H9 (cell line): ENCODE results near the gene NPRL2. TPM values are rescaled to one million over a fixed set of nuclear protein-coding genes. Genes with fewer than 3 reads are reported as not detected.

Source experiments
- DNase-seq: peaks from one replicate; pipeline ENCODE4 v3.0.0-alpha.2; 2017
- H2AFZ ChIP-seq: one replicate; pipeline ENCODE4 v1.6.1; 2013; ENCODE audit warnings: mild to moderate bottlenecking, low read length, control low read depth, moderate library complexity
- H2AK5ac ChIP-seq: 2 replicates; pipeline ENCODE4 v1.6.1; 2013; ENCODE audit warnings: low read length, control low read depth, mixed read lengths; ENCODE audit not compliant: insufficient read length
- H2BK120ac ChIP-seq: one replicate; pipeline ENCODE4 v1.6.1; 2013; ENCODE audit warnings: low read depth, mild to moderate bottlenecking, low read length, control low read depth, inconsistent platforms; ENCODE audit not compliant: poor library complexity, severe bottlenecking
- H2BK12ac ChIP-seq: 2 replicates; pipeline ENCODE4 v1.6.1; 2013; ENCODE audit warnings: low read length, control low read depth, mixed read lengths, low read depth; ENCODE audit not compliant: insufficient read length
- H2BK15ac ChIP-seq: 2 replicates; pipeline ENCODE4 v1.6.1; 2013; ENCODE audit warnings: low read depth, low read length, control low read depth
- H2BK20ac ChIP-seq: one replicate; pipeline ENCODE4 v1.6.1; 2013; ENCODE audit warnings: low read depth, mild to moderate bottlenecking, low read length, control low read depth, inconsistent platforms; ENCODE audit not compliant: poor library complexity, severe bottlenecking
- H2BK5ac ChIP-seq: 2 replicates; pipeline ENCODE4 v1.6.1; 2013; ENCODE audit warnings: low read length, control low read depth, mixed read lengths; ENCODE audit not compliant: insufficient read length
- H3K14ac ChIP-seq: 2 replicates; pipeline ENCODE4 v1.6.1; 2013; ENCODE audit warnings: low read length, control low read depth; ENCODE audit not compliant: insufficient read depth
- H3K18ac ChIP-seq: 2 replicates; pipeline ENCODE4 v1.6.1; 2013; ENCODE audit warnings: low read depth, mild to moderate bottlenecking, mixed read lengths, low read length, control low read depth; ENCODE audit not compliant: insufficient read length
- H3K23ac ChIP-seq: 2 replicates; pipeline ENCODE4 v1.6.1; 2013; ENCODE audit warnings: low read length, control low read depth, mixed read lengths, low read depth; ENCODE audit not compliant: insufficient read length
- H3K23me2 ChIP-seq: 2 replicates; pipeline ENCODE4 v1.6.1; 2013; ENCODE audit warnings: low read depth, mild to moderate bottlenecking, mixed read lengths, low read length, control low read depth; ENCODE audit not compliant: insufficient read length, poor library complexity, severe bottlenecking
- H3K27ac ChIP-seq: 2 replicates; pipeline ENCODE4 v1.5.1; 2013; ENCODE audit warnings: low read length, control low read depth, mixed read lengths, low read depth; ENCODE audit not compliant: insufficient read length
- H3K27me3 ChIP-seq: 2 replicates; pipeline ENCODE4 v1.6.1; 2013; ENCODE audit warnings: low read length, control low read depth, inconsistent platforms; ENCODE audit not compliant: insufficient read depth
- H3K4ac ChIP-seq: 2 replicates; pipeline ENCODE4 v1.6.1; 2013; ENCODE audit warnings: low read depth, mild to moderate bottlenecking, control low read depth, inconsistent platforms, low read length, moderate library complexity
- H3K4me1 ChIP-seq: 2 replicates; pipeline ENCODE4 v1.6.1; 2013; ENCODE audit warnings: low read length, control low read depth, inconsistent platforms; ENCODE audit not compliant: insufficient read depth
- H3K4me2 ChIP-seq: 2 replicates; pipeline ENCODE4 v1.6.1; 2013; ENCODE audit warnings: low read length, control low read depth, mixed read lengths; ENCODE audit not compliant: insufficient read length, insufficient read depth
- H3K56ac ChIP-seq: 2 replicates; pipeline ENCODE4 v1.6.1; 2013; ENCODE audit warnings: low read depth, mild to moderate bottlenecking, mixed read lengths, low read length, control low read depth; ENCODE audit not compliant: insufficient read length
- H3K79me1 ChIP-seq: 2 replicates; pipeline ENCODE4 v1.6.1; 2013; ENCODE audit warnings: low read depth, mild to moderate bottlenecking, moderate library complexity, low read length, control low read depth, inconsistent platforms; ENCODE audit not compliant: insufficient read depth, poor library complexity, severe bottlenecking
- H3K79me2 ChIP-seq: 2 replicates; pipeline ENCODE4 v1.6.1; 2013; ENCODE audit warnings: low read length, control low read depth, inconsistent platforms; ENCODE audit not compliant: insufficient read depth
- H3K9ac ChIP-seq: 2 replicates; pipeline ENCODE4 v1.6.1; 2013; ENCODE audit warnings: low read length, control low read depth, mixed read lengths; ENCODE audit not compliant: insufficient read length; ENCODE audit errors: extremely low read depth
- H3K9me3 ChIP-seq: one replicate; pipeline ENCODE4 v1.6.1; 2013; ENCODE audit warnings: low read depth, low read length, inconsistent platforms; ENCODE audit not compliant: control insufficient read depth
- H3T11ph ChIP-seq: one replicate; pipeline ENCODE4 v1.6.1; 2013; ENCODE audit warnings: mild to moderate bottlenecking, low read length, control low read depth, inconsistent platforms
- H4K20me1 ChIP-seq: one replicate; pipeline ENCODE4 v1.6.1; 2013; ENCODE audit not compliant: control insufficient read depth, insufficient read length, insufficient read depth
- H4K5ac ChIP-seq: 2 replicates; pipeline ENCODE4 v1.6.1; 2013; ENCODE audit warnings: low read depth, mild to moderate bottlenecking, mixed read lengths, low read length, control low read depth; ENCODE audit not compliant: insufficient read length
- H4K8ac ChIP-seq: replicated peaks from 2 replicates; pipeline ENCODE4 v1.6.1; 2013; ENCODE audit warnings: low read length, control low read depth, mixed read lengths, low read depth; ENCODE audit not compliant: insufficient read length
- H4K91ac ChIP-seq: 2 replicates; pipeline ENCODE4 v1.6.1; 2013; ENCODE audit warnings: low read depth, mild to moderate bottlenecking, moderate library complexity, mixed read lengths, low read length, control low read depth; ENCODE audit not compliant: insufficient read length
- H3K27ac Mint-ChIP-seq, 3 experiments: 2 replicates in 2 of 3; 3 replicates in 1 of 3; pipeline ENCODE4 v1.8.0; 2020 to 2021; ENCODE audit warnings: mixed read lengths in 3 of 3, mild to moderate bottlenecking in 1 of 3, moderate library complexity in 1 of 3
- H3K27me3 Mint-ChIP-seq: 2 replicates; pipeline ENCODE4 v1.8.0; 2021; ENCODE audit warnings: low read depth, mild to moderate bottlenecking, moderate library complexity, mixed read lengths
- H3K36me3 Mint-ChIP-seq, 3 experiments: 2 replicates in 2 of 3; 3 replicates in 1 of 3; pipeline ENCODE4 v1.8.0; 2020 to 2021; ENCODE audit warnings: low read depth in 3 of 3, mixed read lengths in 3 of 3; ENCODE audit not compliant: insufficient read depth in 1 of 3
- H3K4me1 Mint-ChIP-seq, 2 experiments: 2 replicates each; pipeline ENCODE4 v1.8.0; 2020; ENCODE audit warnings: mixed read lengths in 2 of 2
- H3K4me3 Mint-ChIP-seq, 2 experiments: 2 replicates in 1 of 2; 3 replicates in 1 of 2; pipeline ENCODE4 v1.8.0; 2020 to 2021; ENCODE audit warnings: mild to moderate bottlenecking in 2 of 2, mixed read lengths in 2 of 2, moderate library complexity in 1 of 2
- H3K9me3 Mint-ChIP-seq, 2 experiments: 2 replicates in 1 of 2; 3 replicates in 1 of 2; pipeline ENCODE4 v1.8.0; 2020; ENCODE audit warnings: mild to moderate bottlenecking in 2 of 2, mixed read lengths in 2 of 2, moderate library complexity in 1 of 2
- CTCF ChIP-seq: fragments of 200-600 bp; sonication (generic); conservative IDR thresholded peaks from 3 replicates; pipeline ENCODE4 v1.8.0; 2021; ENCODE audit warnings: antibody characterized with exemption, mild to moderate bottlenecking
- WGBS: extraction: QIAGEN DNeasy Blood & Tissue Kit; methylation state at CpG from one replicate; pipeline ENCODE4 v1.1.7; 2013; ENCODE audit warnings: missing lambda C conversion rate, low lambda C conversion rate, mixed read lengths; ENCODE audit not compliant: insufficient read length; ENCODE audit errors: extremely low coverage; 5-methylcytosine and 5-hydroxymethylcytosine counted together
- total RNA-seq: library from RNA; stranded (reverse); gene quantifications from 2 replicates; pipeline ENCODE4 v1.2.1, GENCODE V29; 2021

Gene NPRL2
- total RNA-seq, 1 experiment from 2014 or later, result 23.4 TPM

- H3K27ac Mint-ChIP-seq, result peak within 1 kb of the TSS; percentile 40 to 94 (median 68); a peak in 5 of 7 replicates
- no peaks in the 10 kb centered on the region for H3K9me3 ChIP-seq
- H3K4me3 Mint-ChIP-seq, result peak within 1 kb of the TSS; percentile 88 to 96
- no peak within 1 kb of the TSS for H3K23ac ChIP-seq
- H3K14ac ChIP-seq, result peak within 1 kb of the TSS; percentile 25; the same call in 1 of the 2 replicates
- H3K27me3 ChIP-seq, result no peaks in the 10 kb centered on the region
- no peaks in the 10 kb centered on the region; the same call in 1 of the 2 replicates for H3K27me3 Mint-ChIP-seq
- peak within 1 kb of the TSS; percentile 84 for H3K9ac ChIP-seq
- H3K4me2 ChIP-seq, result peak within 1 kb of the TSS; percentile 94
- no peak within 1 kb of the TSS for H2BK12ac ChIP-seq
- no peak within 1 kb of the TSS for H2BK15ac ChIP-seq
- no peak within 1 kb of the TSS for H2AFZ ChIP-seq
- H3K4ac ChIP-seq, result no peak within 1 kb of the TSS
- H3K9me3 Mint-ChIP-seq, result no peaks in the 10 kb centered on the region
- no peak within 1 kb of the TSS for H3T11ph ChIP-seq
- H3K4me1 Mint-ChIP-seq, result peaks cover 10 to 25% of the 10 kb centered on the region in 2 experiments
- H2AK5ac ChIP-seq, result no peak within 1 kb of the TSS
- H3K18ac ChIP-seq, result no peak within 1 kb of the TSS
- TF ChIP-seq CTCF, result no peak
- no peak within 1 kb of the TSS for H4K5ac ChIP-seq
- WGBS, result no CpG with 5 or more reads among the region's 55 CpGs
- H3K56ac ChIP-seq, result no peak within 1 kb of the TSS
- H3K4me1 ChIP-seq, result peaks cover 2% of the 10 kb centered on the region; the same call in 1 of the 2 replicates
- H2BK120ac ChIP-seq, result no peak within 1 kb of the TSS
- peaks cover 6% of the 10 kb centered on the region for H3K79me1 ChIP-seq
- no peak within 1 kb of the TSS for H4K8ac ChIP-seq
- peaks cover 9% of the 10 kb centered on the region for H3K23me2 ChIP-seq
- no peak within 1 kb of the TSS for H2BK20ac ChIP-seq
- H4K20me1 ChIP-seq, result no peaks in the 10 kb centered on the region
- H3K27ac ChIP-seq, result no peak within 1 kb of the TSS
- DNase-seq, result peak; percentile 97
- no peak within 1 kb of the TSS for H4K91ac ChIP-seq
- H3K36me3 Mint-ChIP-seq, result peaks cover 22 to 59% (median 42%) of the 10 kb centered on the region in 3 experiments; a peak in 6 of 7 replicates
- H3K79me2 ChIP-seq, result peaks cover 4% of the 10 kb centered on the region; the same call in 1 of the 2 replicates
- no peak within 1 kb of the TSS for H2BK5ac ChIP-seq
Observed at GRCh38 chr3:50327943-50328691, 22.5 kb downstream of the NPRL2 start, which contains the start of gene TUSC2. Gene TUSC2, minus strand, starts transcription at chr3:50328223. Its CDS starts 124 bp downstream, at chr3:50328099.
